Upper lobe of left lung (tissue), 6 donors: ENCODE measurements around the gene SLC44A4. TPM values are rescaled to one million over a fixed set of nuclear protein-coding genes. Genes with fewer than 3 reads are reported as not detected.
A peak's percentile ranks its signal among the peaks of the same experiment; 100 is the strongest.

Source experiments
- ATAC-seq, 2 donors: fragments of 200-7000 bp; cut with Tn5 transposase; one replicate each; pipeline ENCODE4 v1.9.1; 2022; ENCODE audit warnings: mild to moderate bottlenecking in 2 of 2, moderate library complexity in 2 of 2; ENCODE audit not compliant: low FRiP score in 2 of 2
- DNase-seq, 2 donors: peaks; one replicate each; pipeline ENCODE4 v3.0.0-alpha.2; 2019 to 2020
- H3K27ac ChIP-seq, 4 donors: fragments of 200-600 bp; sonication (generic); one replicate each; pipeline ENCODE4 v1.5.1; 2016 to 2019
- H3K27me3 ChIP-seq, 4 donors: fragments of 200-600 bp; sonication (generic); one replicate each; pipeline ENCODE4 v1.5.1; 2017 to 2019
- H3K36me3 ChIP-seq, 4 donors: fragments of 200-600 bp; sonication (generic); one replicate each; pipeline ENCODE4 v1.5.1; 2016 to 2019
- H3K4me1 ChIP-seq, 4 donors: fragments of 200-600 bp; sonication (generic); one replicate each; pipeline ENCODE4 v1.5.1; 2018 to 2019
- H3K4me3 ChIP-seq, 4 donors: fragments of 200-600 bp; sonication (generic); one replicate each; pipeline ENCODE4 v1.5.1; 2017 to 2019; ENCODE audit warnings: mild to moderate bottlenecking in 2 of 4, moderate library complexity in 1 of 4
- H3K9me3 ChIP-seq, 4 donors: fragments of 200-600 bp; sonication (generic); one replicate each; pipeline ENCODE4 v1.5.1; 2018 to 2019
- CTCF ChIP-seq, 6 experiments: fragments of 450-650 bp in 4 of 6; fragments of 200-600 bp in 2 of 6; sonication (generic) in 2 of 6; IDR thresholded peaks; one replicate each; pipeline ENCODE4 v1.5.1; 2016 to 2019; ENCODE audit warnings: antibody characterized with exemption in 6 of 6
- EP300 ChIP-seq, 4 donors: sonication (generic); formaldehyde crosslinking; IDR thresholded peaks; one replicate each; pipeline ENCODE4 v1.5.1; 2017; ENCODE audit warnings: antibody characterized with exemption in 4 of 4, control low read depth in 2 of 4
- POLR2A ChIP-seq, 4 donors: fragments of 450-650 bp; IDR thresholded peaks; one replicate each; pipeline ENCODE4 v1.5.1; 2016 to 2017; ENCODE audit warnings: antibody characterized with exemption in 4 of 4, mild to moderate bottlenecking in 2 of 4
- POLR2AphosphoS5 ChIP-seq, 2 donors: sonication (generic); formaldehyde crosslinking; IDR thresholded peaks; one replicate each; pipeline ENCODE4 v1.5.1; 2017; ENCODE audit warnings: antibody characterized with exemption in 2 of 2
- WGBS, 2 donors: methylation state at CpG; one replicate each; pipeline ENCODE4 v1.1.5; 2017 to 2018; 5-methylcytosine and 5-hydroxymethylcytosine counted together
- total RNA-seq, 6 donors: library from RNA; depleted of rRNA in 4 of 6; stranded (reverse); fragments of >200 nt in 4 of 6; gene quantifications; one replicate each; pipeline versions ENCODE4 v1.1.0 to v1.2.1, GENCODE V29; 2016 to 2021
- donor health status: DM: no; HTN: no; CAD: no; lungs with moderate emphysema.
- donor health status: DM: no; HTN: yes; CAD: no; lungs with severe emphysema.

SLC44A4 gene
- total RNA-seq, 6 donors from 2014 or later = 19.1 to 84.2 (median 42.0) TPM

DNA sequence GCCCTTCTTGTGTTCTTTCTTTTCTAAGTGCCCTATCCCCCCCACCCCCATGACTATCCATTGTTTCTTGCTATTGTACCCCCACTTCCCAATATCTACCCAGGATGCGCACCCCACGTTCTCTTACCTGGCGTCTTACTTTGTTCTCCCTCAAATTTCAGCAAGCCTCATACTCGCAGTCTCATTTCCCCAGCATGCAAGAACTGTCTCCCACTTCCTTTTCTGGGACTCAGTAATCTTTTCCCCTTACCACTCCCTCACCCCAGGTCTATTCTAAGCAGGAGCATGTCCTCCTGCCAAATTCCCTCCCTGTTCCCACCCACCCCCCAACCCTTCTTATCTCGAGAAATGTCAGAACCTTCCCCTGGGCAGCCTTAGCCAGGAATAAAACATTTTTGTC lies 20.4 kb upstream of the SLC44A4 start:
- Histone ChIP-seq H3K36me3 (peaks cover 0 to 20% (median 9%) of the 10 kb centered on the region in 4 donors), H3K27me3 (no peaks in the 10 kb centered on the region), H3K4me1 (peaks cover 25 to 60% (median 43%) of the 10 kb centered on the region in 4 donors), H3K4me3 (no peak overlapping the region), H3K27ac (peak overlapping the region in 1 of 4 donors; percentile 94), H3K9me3 (no peaks in the 10 kb centered on the region)
- DNase-seq (no peak), ATAC-seq (no peak)
- no peak for TF ChIP-seq EP300 (IDR thresholded peaks at IDR 0.05)
- TF ChIP-seq CTCF (IDR thresholded peaks at IDR 0.05) = no peak
- no peak for TF ChIP-seq POLR2AphosphoS5 (IDR thresholded peaks at IDR 0.05)
- WGBS, 2 donors = 48 to 67% methylated on average over 5 of the region's 5 CpGs

- ATAC-seq = no peak
- no peaks in the 10 kb centered on the region for H3K27me3 ChIP-seq
- no peak for DNase-seq
- peak overlapping the region; percentile 87 to 100 (median 96) for H3K4me3 ChIP-seq
- peaks cover 25 to 60% (median 43%) of the 10 kb centered on the region in 4 donors for H3K4me1 ChIP-seq
- H3K9me3 ChIP-seq = no peaks in the 10 kb centered on the region
- WGBS, 2 donors = 18% methylated on average over 8 of the region's 8 CpGs
- TF ChIP-seq CTCF (IDR thresholded peaks at IDR 0.05) (peak in 2 of 6 experiments; percentile 6), POLR2A (IDR thresholded peaks at IDR 0.05) (peak in 1 of 4 donors; percentile 46), EP300 (IDR thresholded peaks at IDR 0.05) (no peak)
- H3K27ac ChIP-seq = peak overlapping the region; percentile 77 to 94 (median 84)
- peaks cover 0 to 27% (median 12%) of the 10 kb centered on the region in 4 donors for H3K36me3 ChIP-seq
Observed at GRCh38 chr6:31898383-31899011, 19.7 kb upstream of the SLC44A4 start.

- Histone ChIP-seq H3K4me1 (peaks cover 19 to 53% (median 38%) of the 10 kb centered on the region in 4 donors), H3K4me3 (peak within 1 kb of the TSS; percentile 87 to 100 (median 96)), H3K36me3 (peaks cover 3 to 34% (median 18%) of the 10 kb centered on the region in 4 donors), H3K27me3 (no peaks in the 10 kb centered on the region), H3K27ac (peak within 1 kb of the TSS; percentile 77 to 94 (median 84)), H3K9me3 (no peaks in the 10 kb centered on the region)
- peak; percentile 9 to 72 (median 60) for TF ChIP-seq CTCF (IDR thresholded peaks at IDR 0.05)
- peak; percentile 56 to 89 for TF ChIP-seq POLR2AphosphoS5 (IDR thresholded peaks at IDR 0.05)
- TF ChIP-seq EP300 (IDR thresholded peaks at IDR 0.05) = no peak
- TF ChIP-seq POLR2A (IDR thresholded peaks at IDR 0.05) = peak in 3 of 4 donors; percentile 30 to 69 (median 60)
- WGBS, 2 donors = 0 to 1% methylated on average over 25 to 41 of the region's 49 CpGs
- peak; percentile 84 to 97 for DNase-seq
- peak; percentile 75 to 83 for ATAC-seq
Observed at GRCh38 chr6:31897612-31898382, 19.0 kb upstream of the SLC44A4 start, which contains the start of gene EHMT2. Gene EHMT2 (minus strand): TSS chr6:31897698. CDS start chr6:31897677, 21 bp downstream.

GRCh38 chr6:31896856-31897611 lies 18.2 kb upstream of the SLC44A4 start:
- H3K36me3 ChIP-seq = peaks cover 5 to 41% (median 26%) of the 10 kb centered on the region in 4 donors
- WGBS, 2 donors = 3% methylated on average over 4 to 11 of the region's 62 CpGs
- peak overlapping the region; percentile 52 to 100 (median 96) for H3K4me3 ChIP-seq
- TF ChIP-seq CTCF (IDR thresholded peaks at IDR 0.05) (peak in 1 of 6 experiments; percentile 43), EP300 (IDR thresholded peaks at IDR 0.05) (no peak), POLR2AphosphoS5 (IDR thresholded peaks at IDR 0.05) (no peak)
- H3K27me3 ChIP-seq = no peaks in the 10 kb centered on the region
- H3K4me1 ChIP-seq = peaks cover 15 to 48% (median 33%) of the 10 kb centered on the region in 4 donors
- ATAC-seq (peak in 1 of 2 donors; percentile 3), DNase-seq (no peak)
- peak overlapping the region; percentile 73 to 94 (median 82) for H3K27ac ChIP-seq
- H3K9me3 ChIP-seq = no peaks in the 10 kb centered on the region
